Skeletal muscle satellite cell (primary cell): ENCODE measurements around the gene YTHDF1.

ENCODE experiments used
- H3K27me3 ChIP-seq: 2 replicates; pipeline ENCODE4 v1.7.0; 2013; ENCODE audit warnings: low read length; ENCODE audit not compliant: control insufficient read depth, insufficient read depth
- H3K36me3 ChIP-seq: 2 replicates; pipeline ENCODE4 v1.7.0; 2013; ENCODE audit warnings: mild to moderate bottlenecking, control low read depth, low read length; ENCODE audit not compliant: insufficient read depth
- H3K4me1 ChIP-seq: 2 replicates; pipeline ENCODE4 v1.7.0; 2013; ENCODE audit warnings: low read length; ENCODE audit not compliant: control insufficient read depth, insufficient read depth
- H3K4me2 ChIP-seq: 2 replicates; pipeline ENCODE4 v1.7.0; 2013; ENCODE audit warnings: mild to moderate bottlenecking, low read length
- H3K4me3 ChIP-seq: 2 replicates; pipeline ENCODE4 v1.7.0; 2013; ENCODE audit warnings: low read length
- H3K9ac ChIP-seq: 2 replicates; pipeline ENCODE4 v1.7.0; 2013; ENCODE audit warnings: mild to moderate bottlenecking, low read depth, low read length, moderate library complexity
- H3K9me3 ChIP-seq: replicated peaks from 2 replicates; pipeline ENCODE4 v1.7.0; 2013; ENCODE audit warnings: mild to moderate bottlenecking, control low read depth, low read length

YTHDF1 gene

GRCh38 chr20:63169681-63170080 lies 46.2 kb downstream of the YTHDF1 start:
- Histone ChIP-seq H3K4me1 (no peaks in the 10 kb centered on the region), H3K4me3 (no peak overlapping the region), H3K27me3 (peaks cover 87% of the 10 kb centered on the region), H3K9me3 (no peaks in the 10 kb centered on the region), H3K9ac (no peak overlapping the region), H3K4me2 (no peak overlapping the region), H3K36me3 (no peaks in the 10 kb centered on the region)

GRCh38 chr20:63168861-63169260 lies 47.1 kb downstream of the YTHDF1 start:
- no peaks in the 10 kb centered on the region for H3K36me3 ChIP-seq
- no peak overlapping the region for H3K9ac ChIP-seq
- no peaks in the 10 kb centered on the region for H3K4me1 ChIP-seq
- no peaks in the 10 kb centered on the region for H3K9me3 ChIP-seq
- no peak overlapping the region for H3K4me2 ChIP-seq
- H3K4me3 ChIP-seq: no peak overlapping the region
- H3K27me3 ChIP-seq: peaks cover 87% of the 10 kb centered on the region

- H3K9ac ChIP-seq: no peak overlapping the region
- no peak overlapping the region for H3K4me3 ChIP-seq
- H3K4me2 ChIP-seq: no peak overlapping the region
- peaks cover 87% of the 10 kb centered on the region for H3K27me3 ChIP-seq
- no peaks in the 10 kb centered on the region for H3K36me3 ChIP-seq
- H3K4me1 ChIP-seq: no peaks in the 10 kb centered on the region
- H3K9me3 ChIP-seq: no peaks in the 10 kb centered on the region
Observed at GRCh38 chr20:63167918-63168520, 47.9 kb downstream of the YTHDF1 start.

GRCh38 chr20:63167026-63167917 lies 48.7 kb downstream of the YTHDF1 start:
- H3K4me2 ChIP-seq: no peak overlapping the region
- no peaks in the 10 kb centered on the region for H3K36me3 ChIP-seq
- no peaks in the 10 kb centered on the region for H3K9me3 ChIP-seq
- no peak overlapping the region for H3K9ac ChIP-seq
- no peak overlapping the region for H3K4me3 ChIP-seq
- no peaks in the 10 kb centered on the region for H3K4me1 ChIP-seq
- peaks cover 88% of the 10 kb centered on the region for H3K27me3 ChIP-seq

- H3K4me3 ChIP-seq: no peak overlapping the region
- no peaks in the 10 kb centered on the region for H3K4me1 ChIP-seq
- H3K9ac ChIP-seq: no peak overlapping the region
- no peaks in the 10 kb centered on the region for H3K9me3 ChIP-seq
- no peaks in the 10 kb centered on the region for H3K36me3 ChIP-seq
- no peak overlapping the region for H3K4me2 ChIP-seq
- H3K27me3 ChIP-seq: peaks cover 88% of the 10 kb centered on the region
Observed at GRCh38 chr20:63166193-63167020, 49.5 kb downstream of the YTHDF1 start.

- H3K9ac ChIP-seq: no peak overlapping the region
- no peaks in the 10 kb centered on the region for H3K4me1 ChIP-seq
- no peak overlapping the region for H3K4me3 ChIP-seq
- no peaks in the 10 kb centered on the region for H3K36me3 ChIP-seq
- no peaks in the 10 kb centered on the region for H3K9me3 ChIP-seq
- peaks cover 86% of the 10 kb centered on the region for H3K27me3 ChIP-seq
- no peak overlapping the region for H3K4me2 ChIP-seq
Observed at GRCh38 chr20:63165356-63166192, 50.4 kb downstream of the YTHDF1 start.

GRCh38 chr20:63164484-63165355 lies 51.2 kb downstream of the YTHDF1 start:
- H3K27me3 ChIP-seq: peaks cover 85% of the 10 kb centered on the region
- H3K4me2 ChIP-seq: no peak overlapping the region
- no peak overlapping the region for H3K4me3 ChIP-seq
- no peaks in the 10 kb centered on the region for H3K9me3 ChIP-seq
- H3K9ac ChIP-seq: no peak overlapping the region
- H3K36me3 ChIP-seq: no peaks in the 10 kb centered on the region
- H3K4me1 ChIP-seq: no peaks in the 10 kb centered on the region

GRCh38 chr20:63163596-63164483 lies 52.1 kb downstream of the YTHDF1 start:
- no peaks in the 10 kb centered on the region for H3K4me1 ChIP-seq
- H3K9me3 ChIP-seq: no peaks in the 10 kb centered on the region
- no peak overlapping the region for H3K9ac ChIP-seq
- H3K27me3 ChIP-seq: peaks cover 80% of the 10 kb centered on the region
- H3K4me3 ChIP-seq: no peak overlapping the region
- H3K36me3 ChIP-seq: no peaks in the 10 kb centered on the region
- H3K4me2 ChIP-seq: no peak overlapping the region

GRCh38 chr20:63163171-63163570 lies 52.8 kb downstream of the YTHDF1 start:
- Histone ChIP-seq H3K27me3 (peaks cover 76% of the 10 kb centered on the region), H3K36me3 (no peaks in the 10 kb centered on the region), H3K4me1 (no peaks in the 10 kb centered on the region), H3K4me2 (no peak overlapping the region), H3K9me3 (no peaks in the 10 kb centered on the region), H3K4me3 (no peak overlapping the region), H3K9ac (no peak overlapping the region)
